GM19023 (cell line): Measurements from ENCODE around the gene HLCS.

Experiments
- ATAC-seq: cut with Tn5 transposase; IDR thresholded peaks from one replicate; pipeline ENCODE4 v1.9.1; 2021; ENCODE audit warnings: mild to moderate bottlenecking, moderate library complexity; ENCODE audit not compliant: unreplicated experiment

Gene HLCS

DNA sequence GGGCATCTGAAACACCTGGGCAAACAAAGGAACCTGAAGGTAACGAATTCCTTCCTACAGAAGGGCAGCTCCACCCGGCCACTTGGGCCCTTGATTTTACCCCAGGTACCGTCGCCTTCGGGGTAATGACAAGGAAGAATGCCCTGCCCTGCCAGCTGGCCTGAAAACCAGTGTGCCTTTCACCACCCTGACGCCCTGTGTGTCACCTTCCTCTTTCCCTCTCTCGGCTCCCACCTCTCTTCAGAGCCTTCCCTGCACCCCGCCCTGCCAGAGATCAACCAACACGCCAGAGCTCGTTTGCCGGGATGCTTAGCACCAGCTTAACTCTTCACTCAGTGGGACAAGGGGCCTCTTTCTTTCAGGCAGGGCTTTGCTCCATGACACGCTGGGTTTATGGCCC is 181.5 kb downstream of the HLCS start:
- ATAC-seq, result no peak

DNA sequence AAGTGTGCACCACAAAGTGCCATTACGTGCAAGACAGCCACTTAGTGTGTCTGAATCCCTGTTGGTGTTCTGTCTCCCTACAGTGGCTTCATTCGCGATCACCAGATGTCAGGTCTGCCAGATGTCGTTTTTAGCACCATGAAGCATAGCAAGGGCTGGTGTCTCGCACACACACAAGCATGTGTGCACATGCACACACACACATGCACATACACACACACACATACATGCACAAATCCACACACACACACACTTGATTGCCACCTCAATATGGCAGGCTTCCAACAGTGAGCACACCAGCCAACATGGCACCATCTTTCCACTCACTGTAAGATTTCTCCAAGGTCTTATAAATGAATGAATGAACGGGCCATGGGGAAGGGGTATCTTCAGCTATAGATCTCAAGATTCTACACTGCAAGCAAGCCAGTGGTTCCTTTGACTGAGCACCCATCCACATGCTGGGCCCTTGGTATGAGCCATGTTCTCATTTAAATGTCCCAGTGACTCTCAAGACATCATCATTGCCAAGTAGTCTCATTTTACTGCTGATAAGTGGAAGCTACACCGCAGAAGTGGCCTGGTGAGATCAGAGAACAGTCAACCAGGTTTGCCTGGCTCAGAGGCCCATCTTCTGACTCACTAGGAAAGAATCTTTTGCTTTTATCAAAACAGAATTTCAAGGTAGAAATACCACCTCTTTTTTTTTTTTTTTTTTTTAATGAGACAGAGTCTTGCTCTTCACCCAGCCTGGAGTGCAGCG is 182.7 kb downstream of the HLCS start:
- ATAC-seq, result no peak

DNA sequence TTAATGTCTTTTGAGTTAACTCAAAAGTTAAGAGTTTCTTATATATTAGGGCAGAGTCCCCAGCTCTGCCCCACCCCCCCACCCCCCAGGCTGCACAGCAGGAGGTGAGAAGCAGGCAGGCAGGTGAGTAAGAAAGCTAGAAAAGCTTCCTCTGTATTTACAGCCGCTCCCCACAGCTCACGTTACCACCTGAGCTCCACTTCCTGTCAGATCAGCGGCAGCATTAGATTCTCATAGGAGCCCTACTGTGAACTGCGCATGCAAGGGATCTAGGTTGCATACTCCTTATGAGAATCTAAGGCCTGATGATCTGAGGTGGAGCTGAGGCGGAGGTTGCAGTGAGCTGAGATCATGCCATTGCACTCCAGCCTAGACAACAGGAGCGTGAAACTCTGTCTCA is 185.6 kb downstream of the HLCS start:
- no peak for ATAC-seq

DNA sequence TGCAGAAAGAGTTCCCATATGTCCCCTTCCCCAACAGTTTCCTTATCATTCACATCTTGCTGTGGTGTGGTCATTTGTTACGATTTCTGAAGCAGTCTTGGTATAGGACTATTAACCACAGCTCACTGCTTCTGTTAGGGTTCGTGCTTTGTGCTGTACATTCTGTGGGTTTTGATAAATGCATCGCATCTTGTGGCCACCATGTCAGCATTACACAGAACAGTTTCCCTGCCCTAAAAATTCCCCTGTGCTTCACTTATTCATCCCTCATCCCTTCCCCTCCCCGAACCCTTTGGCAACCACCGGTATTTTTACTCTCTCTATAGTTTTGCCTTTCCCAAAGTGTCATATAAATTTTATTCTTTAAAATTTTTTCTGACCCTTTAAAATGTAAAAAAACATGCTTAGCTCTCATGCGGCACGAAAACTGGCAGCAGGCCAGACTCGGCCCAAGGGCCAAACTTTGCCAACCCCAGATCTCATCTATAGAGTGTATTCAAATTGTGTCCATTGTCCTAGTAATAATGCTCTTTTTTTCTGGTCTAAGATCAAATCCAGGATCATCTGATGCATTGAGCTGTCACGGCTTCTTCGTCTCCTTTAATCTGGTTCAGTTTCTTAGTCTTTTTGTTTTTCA is 189.4 kb downstream of the HLCS start:
- ATAC-seq, result no peak

DNA sequence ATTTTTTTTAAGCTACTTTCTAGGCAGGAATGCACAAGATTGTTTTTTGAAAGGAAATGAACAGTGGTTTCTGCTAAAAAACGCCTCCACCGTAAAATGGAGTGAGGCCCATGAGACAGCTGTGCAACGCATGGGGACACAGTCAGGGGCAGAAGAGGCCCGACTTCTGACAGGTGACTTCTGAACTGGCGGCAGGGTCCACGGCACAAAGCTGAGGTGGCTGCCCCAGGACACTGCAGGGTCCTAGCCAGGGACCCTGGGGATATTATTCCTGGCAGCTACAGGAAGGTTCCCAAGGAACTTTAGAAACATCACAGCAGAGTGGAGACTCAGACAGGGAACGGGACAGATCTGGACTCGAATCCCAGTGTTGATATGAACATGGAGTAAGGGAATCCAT is 192.5 kb downstream of the HLCS start:
- no peak for ATAC-seq

DNA sequence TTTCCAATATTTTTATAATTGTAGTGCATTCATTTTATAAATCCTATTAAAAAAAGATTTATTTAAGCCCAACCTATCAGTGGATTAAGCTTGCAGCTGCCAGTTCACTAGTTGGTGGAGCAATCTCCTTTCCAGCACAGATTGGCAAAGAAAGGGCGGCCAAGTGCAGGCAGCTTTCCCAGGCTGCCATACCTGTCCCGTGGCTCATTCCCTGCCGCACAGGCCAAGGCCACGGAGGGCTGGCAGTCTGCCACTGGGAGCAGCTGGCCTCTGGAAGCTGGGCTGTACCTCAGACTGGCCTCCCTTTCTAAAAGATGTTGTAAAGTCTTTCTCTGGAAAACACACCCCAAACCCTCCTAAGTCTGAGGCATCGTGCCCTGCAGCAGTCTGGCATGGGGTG is 193.4 kb downstream of the HLCS start:
- ATAC-seq, result no peak

DNA sequence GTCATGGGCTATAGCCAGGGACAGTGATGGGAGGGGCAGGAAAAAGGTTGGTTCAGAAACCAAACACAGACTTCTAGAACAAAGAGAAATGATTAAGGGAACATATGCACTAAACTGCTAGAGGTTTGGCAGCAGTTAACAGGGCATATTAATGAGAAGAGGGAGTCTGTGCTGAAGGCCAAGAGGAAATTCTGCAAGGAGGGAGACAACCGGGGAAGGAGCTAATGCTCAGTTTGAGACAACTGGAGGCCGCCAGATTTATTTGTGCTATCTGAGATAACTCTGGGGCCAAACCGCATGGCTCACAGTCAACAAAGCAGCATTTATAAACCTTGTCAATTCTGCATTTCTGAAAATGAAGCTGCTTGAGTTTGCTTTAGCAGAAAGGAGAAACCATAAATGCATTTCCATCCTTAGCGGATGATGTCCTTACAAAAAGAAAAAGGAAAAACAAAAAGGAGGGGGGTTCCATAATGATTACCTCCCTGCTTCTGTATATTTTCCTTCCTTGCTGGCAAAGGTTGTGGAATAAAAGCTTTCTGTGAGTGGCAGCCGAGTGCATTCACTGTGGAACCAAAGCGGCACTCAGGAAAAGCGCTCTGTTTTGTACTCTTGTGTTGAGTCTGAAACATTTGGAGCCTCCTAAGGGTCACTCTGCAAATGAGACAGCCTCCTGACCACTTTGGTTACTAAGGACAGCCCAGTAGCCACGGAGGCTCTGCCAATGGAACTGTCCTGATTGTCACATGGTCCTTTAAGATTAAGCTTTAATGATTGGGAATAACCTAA is 197.2 kb downstream of the HLCS start:
- ATAC-seq, result no peak

DNA sequence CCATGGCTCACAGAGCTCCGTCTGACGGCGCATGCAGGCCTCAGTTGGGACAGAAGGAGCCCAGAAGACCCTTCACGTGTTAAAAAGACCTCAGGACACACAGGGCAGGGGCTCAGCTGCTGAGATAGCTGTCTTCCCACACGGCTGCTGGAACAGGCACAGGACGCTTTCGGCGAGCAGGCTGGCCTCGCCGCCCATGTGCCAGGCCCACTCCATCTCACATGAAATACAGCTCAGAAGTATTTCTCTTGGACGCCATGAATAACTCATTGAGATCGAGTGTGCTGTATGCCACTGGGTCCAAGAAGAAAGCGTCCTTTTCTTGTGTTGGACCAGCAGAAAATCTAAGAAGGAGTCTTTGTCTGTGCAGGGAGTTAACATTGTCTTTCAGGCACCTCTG is 198.0 kb downstream of the HLCS start:
- ATAC-seq, result no peak

DNA sequence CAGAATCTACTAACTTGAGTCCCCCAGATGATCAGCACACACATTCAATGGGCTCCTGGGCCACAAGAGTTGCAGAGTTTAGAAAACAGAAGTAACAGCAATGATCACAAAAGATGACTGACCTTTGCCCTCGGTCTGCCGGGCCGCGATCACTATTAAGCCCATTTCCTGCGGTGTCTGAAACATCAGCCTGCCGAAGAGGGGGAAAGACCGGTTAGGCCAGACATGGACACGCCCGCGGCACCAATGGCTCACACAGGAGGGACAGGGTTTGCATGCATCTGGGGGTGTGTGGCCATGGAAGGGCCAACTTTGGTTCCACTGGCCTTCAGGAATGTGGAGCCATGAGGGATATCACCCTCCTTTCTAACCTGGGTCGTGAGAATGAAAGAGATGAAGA is 199.4 kb downstream of the HLCS start:
- ATAC-seq, result no peak

DNA sequence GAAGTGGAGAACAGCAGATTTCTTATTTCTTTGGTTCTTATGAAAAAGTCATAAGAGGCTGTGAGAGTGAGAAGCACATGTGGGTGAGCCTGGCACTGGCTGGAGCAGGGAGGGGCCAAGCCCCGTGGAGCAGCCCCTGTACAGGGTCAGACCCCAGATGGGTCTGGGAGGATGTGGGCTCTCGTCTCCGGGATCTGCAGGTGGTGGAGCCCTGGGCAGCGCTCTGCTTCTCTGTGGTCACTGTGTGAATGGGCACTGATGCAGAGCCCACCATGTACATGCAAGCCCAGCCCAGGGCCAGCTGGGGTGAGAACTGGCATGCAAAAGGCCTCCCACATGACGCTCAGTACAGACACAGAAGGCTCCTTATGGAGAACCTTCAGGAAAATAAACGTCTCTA is 200.0 kb downstream of the HLCS start:
- no peak for ATAC-seq

DNA sequence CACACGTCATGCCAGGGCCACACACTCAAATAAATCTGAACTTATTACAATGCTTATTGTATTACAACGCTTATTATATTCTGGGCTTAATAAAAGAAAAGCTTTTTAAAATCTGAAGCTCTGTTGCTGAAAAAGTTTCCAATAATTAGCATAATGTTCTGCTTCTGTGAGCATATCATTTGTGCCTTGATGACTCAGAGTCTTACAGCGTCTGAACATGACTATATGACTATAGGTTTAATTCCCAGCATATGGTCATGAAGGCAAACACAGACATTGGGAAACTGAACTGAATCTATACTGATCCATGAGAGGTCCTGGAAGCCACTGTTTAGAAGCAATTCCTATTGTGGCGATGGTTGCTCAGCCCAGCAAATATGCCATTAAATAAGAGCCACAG is 201.2 kb downstream of the HLCS start:
- no peak for ATAC-seq

DNA sequence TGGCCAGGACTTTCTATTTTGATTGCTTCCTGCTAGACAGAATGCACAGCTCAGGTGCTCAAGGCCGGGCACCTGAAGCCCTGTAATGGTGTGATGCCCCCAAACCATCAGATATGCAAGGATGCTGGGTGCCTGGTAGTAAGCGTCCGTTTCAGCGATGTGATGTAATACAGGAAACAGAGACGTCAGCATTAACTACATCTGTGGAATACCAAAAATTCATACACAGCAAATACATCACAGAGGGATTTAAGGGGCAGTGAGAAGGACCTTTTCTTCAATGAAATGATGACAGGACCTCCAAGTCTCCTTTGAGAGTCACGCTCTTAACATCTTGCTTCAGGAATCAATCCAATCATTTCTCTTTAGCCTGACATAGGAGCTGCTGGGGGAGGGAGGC is 203.2 kb downstream of the HLCS start:
- ATAC-seq, result no peak

DNA sequence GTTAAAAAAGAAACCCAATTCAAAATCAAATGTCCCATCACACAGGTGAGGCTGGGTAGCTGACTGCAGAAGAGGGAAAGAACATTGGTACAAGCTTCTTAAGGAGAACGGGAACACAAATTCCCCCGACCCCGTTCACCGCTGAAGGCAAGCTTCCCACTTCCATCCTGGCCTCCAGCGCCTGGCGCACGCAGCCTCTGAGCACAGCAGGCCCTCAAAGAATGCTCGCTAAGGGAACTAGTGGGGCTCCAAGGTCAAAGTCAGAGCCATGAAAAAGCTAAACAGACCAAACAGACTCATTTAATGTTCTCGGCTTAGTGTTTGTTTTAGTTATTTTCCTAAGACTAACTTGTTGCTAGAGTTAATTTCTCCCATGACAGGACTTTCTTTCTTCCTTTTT is 203.8 kb downstream of the HLCS start:
- ATAC-seq, result no peak

DNA sequence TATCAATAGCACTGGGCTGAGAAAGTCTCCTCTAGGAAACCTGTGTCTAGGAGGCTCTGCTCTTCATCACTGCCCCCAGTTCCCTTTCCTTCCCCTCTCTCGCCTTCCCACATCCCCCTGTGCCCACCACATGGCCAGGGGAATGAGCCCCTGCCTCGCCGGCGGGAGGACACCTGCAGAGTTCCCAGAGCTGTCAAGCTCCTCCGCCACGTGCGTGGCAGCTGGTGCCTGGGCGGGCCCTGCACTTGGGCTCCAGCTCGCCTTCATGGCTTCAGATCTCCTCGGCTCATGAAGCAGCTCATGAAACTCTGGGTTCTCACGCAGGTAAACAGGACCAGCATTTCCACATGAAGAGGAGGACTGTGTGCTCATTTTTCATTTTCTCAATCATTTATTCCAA is 204.8 kb downstream of the HLCS start:
- no peak for ATAC-seq

DNA sequence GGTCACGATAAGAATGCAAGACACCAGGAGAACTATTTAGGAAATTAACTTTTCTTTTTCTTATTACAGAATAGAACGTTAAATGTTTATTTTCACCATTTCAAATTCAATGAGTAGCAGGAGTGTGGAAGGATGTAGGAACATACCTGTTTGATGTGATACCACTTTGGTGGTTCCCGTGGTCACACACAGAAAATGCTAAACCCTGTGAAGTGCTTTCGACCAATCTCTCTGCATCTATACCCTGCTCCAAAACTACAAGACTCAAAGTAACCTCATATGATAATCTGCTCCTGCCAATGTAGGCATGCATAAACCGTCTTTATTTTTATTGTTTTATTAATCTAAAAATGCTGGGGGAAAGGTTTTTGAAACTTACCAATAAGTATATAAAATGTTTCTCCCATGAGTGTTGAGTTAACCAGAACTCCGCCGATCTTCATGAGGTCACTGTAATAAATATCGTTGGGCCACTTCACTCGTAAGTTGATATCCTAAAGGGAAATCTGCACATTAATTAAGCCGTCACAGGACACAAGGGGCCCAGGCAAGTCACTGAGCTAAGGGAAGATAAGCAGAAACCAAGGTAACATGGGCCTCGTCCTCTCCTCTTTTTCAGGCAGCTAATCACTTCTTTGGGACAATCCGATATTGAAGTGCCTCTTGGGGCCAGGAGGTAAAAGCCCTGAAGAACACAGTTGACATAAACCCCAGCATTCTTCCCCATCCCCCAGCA is 207.0 kb downstream of the HLCS start:
- no peak for ATAC-seq

DNA sequence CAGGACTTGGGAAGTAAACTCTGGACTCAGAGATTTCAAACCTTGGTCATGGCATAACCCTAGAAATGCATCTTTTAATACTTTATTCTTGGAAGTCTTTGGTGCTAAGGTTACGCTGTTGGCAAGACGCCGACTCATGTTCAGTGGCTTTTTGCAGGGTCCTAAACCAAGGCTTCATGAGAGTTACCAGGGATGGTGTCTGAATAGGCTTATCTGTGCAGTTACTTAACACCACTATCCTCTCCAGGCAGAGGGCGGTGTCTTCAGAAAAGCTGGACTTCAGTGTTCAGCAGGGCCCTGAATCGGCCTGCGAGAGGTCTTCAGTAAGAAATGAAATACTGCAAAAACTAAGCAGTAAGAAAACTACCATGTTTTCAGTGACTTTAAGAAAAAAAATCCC is 209.3 kb downstream of the HLCS start:
- ATAC-seq, result no peak

DNA sequence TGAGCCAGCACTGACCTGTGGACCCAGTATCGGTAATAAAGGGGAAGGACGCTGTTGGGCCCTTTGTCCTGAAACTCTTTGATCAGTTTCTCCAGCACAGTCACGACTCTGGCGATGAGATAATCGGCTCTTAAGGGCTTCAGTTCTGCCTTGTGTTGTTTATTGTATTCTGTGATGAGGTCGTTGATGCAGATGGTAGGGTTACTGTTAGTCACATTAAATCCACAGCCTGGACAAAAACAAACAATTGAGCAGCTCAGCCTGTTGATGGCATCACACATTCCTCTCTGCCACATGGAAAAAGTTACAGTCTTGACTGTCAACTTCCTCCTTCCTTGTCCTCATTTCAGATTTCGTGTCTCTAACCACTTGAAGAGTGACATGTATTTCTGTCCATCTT is 209.9 kb downstream of the HLCS start:
- no peak for ATAC-seq

DNA sequence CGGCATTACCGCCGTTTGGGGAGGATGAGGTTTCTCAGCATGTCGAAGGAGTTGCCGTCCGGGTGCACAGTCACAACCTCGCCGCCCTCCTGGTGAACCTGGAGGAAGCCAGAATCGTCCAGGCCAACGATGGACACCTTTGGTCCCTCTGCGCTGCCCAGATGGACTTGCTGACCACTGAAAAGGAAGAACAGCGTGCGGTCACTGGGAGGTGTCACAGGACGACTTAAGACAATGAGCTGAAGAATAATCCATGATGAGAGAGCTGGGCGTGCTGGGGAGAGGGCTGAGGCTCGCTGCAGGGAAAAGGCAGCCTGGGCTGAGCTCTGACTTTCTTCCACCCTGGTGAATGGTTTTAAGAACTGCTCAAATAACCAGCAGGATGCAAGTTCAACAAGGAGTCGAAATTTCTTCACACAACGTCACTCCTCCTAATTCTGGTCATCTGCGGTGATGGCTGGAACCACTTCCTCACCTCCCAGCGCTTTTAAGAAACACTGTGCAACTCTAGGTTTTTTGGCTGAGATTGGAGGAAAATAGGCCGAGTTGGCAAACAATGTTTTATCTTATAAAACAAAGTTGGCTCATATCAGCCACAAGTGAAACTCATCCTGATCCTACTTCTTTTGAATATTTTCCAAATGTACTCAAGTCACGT is 212.1 kb downstream of the HLCS start:
- no peak for ATAC-seq

DNA sequence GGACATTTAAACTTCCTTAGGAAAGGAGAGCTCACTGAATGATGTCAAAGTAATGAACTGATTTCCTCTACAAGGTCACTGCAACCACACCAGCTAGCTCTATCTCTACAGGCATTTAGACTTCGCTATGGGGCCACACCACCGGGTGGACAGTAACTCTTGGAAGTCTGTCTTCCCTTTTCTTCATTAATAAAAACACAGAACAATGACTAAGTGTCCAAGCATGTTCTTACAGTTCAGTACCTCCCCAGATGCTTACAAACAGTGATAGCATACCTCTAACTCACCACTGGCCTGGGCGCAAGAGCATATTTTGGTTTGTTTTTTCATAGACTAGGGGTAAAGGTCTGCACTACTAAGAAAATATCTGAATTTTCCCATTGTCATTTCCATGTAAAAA is 212.9 kb downstream of the HLCS start:
- ATAC-seq, result no peak

DNA sequence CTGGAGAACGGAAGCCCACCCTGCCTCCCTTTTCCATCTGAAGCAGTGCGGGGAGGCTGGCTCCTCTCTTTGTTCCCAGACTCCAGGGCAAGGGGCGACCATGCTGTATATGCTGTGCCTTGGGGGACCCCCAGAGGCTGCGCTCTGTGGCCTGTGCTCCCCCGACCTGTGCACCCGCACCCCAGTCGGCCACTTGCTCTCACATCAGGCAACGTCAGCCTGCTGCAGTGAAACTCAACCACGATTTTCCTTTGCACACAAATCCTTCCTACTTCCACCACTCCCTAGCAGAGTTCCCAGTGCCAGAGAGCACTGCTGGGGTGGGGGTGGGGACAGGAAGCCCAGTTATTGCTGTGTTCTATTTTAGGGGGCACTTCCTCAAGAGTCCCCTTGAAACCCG is 215.1 kb downstream of the HLCS start:
- no peak for ATAC-seq

DNA sequence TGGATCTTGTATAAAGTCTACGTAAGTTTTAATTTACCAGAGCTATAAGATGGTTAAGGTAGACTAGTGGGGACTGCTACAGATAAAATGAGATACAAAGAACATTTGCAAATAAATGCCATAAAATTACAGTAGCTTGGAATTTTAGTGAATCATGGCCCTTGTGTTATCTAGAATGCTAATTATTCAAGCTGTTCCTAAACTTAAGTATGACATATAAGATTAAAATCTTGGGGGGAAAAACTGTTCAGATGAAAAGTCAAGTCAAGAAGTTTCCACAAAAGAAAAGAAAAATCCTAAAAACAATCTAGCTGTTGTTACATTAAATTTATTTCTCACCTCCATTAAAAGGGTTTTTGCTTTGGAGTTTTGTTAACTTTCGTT is 215.9 kb downstream of the HLCS start:
- ATAC-seq, result no peak
